BLaER1 treated with 17β-estradiol and CSF1 and Interleukin-3, amounts not matched to agents 10 nM and 100 nM (cell line): ENCODE data around the gene POLA1.

ENCODE experiments used
- H3K27ac ChIP-seq, 11 experiments: shearing (Covaris generic); formaldehyde crosslinking; 2 replicates each; pipeline ENCODE4 v1.8.1; 2022
- H3K27me3 ChIP-seq, 11 experiments: shearing (Covaris generic); formaldehyde crosslinking; 2 replicates each; pipeline ENCODE4 v1.8.1; 2022
- H3K36me3 ChIP-seq, 11 experiments: shearing (Covaris generic); formaldehyde crosslinking; 2 replicates each; pipeline ENCODE4 v1.8.1; 2022
- H3K4me1 ChIP-seq, 10 experiments: shearing (Covaris generic); formaldehyde crosslinking; 2 replicates each; pipeline ENCODE4 v1.8.1; 2022
- H3K4me2 ChIP-seq, 11 experiments: shearing (Covaris generic); formaldehyde crosslinking; 2 replicates each; pipeline ENCODE4 v1.8.1; 2022
- H3K4me3 ChIP-seq, 10 experiments: shearing (Covaris generic); formaldehyde crosslinking; 2 replicates each; pipeline ENCODE4 v1.8.1; 2022
- H3K9ac ChIP-seq, 11 experiments: shearing (Covaris generic); formaldehyde crosslinking; 2 replicates each; pipeline ENCODE4 v1.8.1; 2022
- H3K9me3 ChIP-seq, 11 experiments: shearing (Covaris generic); formaldehyde crosslinking; replicated peaks in 1 of 11; 2 replicates each; pipeline ENCODE4 v1.8.1; 2022
- H4K20me1 ChIP-seq, 11 experiments: shearing (Covaris generic); formaldehyde crosslinking; 2 replicates each; pipeline ENCODE4 v1.8.1; 2022
- Cebpa-rat ChIP-seq, 11 experiments: shearing (Covaris generic); IDR thresholded peaks; 2 replicates each; pipeline ENCODE4 v1.8.1; 2022

The POLA1 gene

GRCh38 chrX:25022499-25023325, 329.0 kb downstream of the POLA1 start:
- Histone ChIP-seq H3K36me3 (no peaks in the 10 kb centered on the region), H3K4me3 (no peak overlapping the region), H3K27me3 (peaks cover 100% of the 10 kb centered on the region in 11 experiments), H3K4me2 (no peak overlapping the region), H3K9me3 (peaks cover 5 to 26% (median 19%) of the 10 kb centered on the region in 11 experiments; a peak in 18 of 22 replicates), H3K9ac (no peak overlapping the region), H4K20me1 (peaks cover 0 to 60% (median 24%) of the 10 kb centered on the region in 11 experiments; a peak in 14 of 22 replicates), H3K27ac (no peak overlapping the region), H3K4me1 (no peaks in the 10 kb centered on the region)
- no peak for TF ChIP-seq Cebpa-rat (IDR thresholded peaks at IDR 0.05)

- H3K27me3 ChIP-seq: peaks cover 94 to 100% (median 100%) of the 10 kb centered on the region in 11 experiments
- TF ChIP-seq Cebpa-rat (IDR thresholded peaks at IDR 0.05): no peak
These were observed 330.2 kb downstream of the POLA1 start for GRCh38 chrX:25023908-25024307.

DNA sequence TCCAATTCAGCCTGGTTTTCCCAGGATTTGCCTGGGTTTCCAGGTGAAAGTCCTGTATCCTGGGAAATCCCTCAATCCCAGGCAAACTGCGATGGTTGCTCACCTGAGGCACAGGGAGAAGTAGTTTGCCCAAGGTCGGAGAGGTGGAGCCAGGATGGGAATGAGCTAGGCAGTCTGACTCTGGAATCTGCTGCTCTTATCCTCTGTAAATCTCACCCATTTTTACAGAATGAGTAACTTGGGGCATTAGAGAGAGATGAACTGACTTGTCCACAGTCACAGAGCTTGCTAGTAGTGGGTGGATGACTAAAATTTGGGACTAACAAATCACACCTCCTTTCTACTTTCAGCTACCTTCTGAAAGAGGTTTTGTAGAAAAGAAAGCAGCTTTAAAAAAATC, 331.9 kb downstream of the POLA1 start:
- Histone ChIP-seq H3K36me3 (no peaks in the 10 kb centered on the region), H3K9ac (no peak overlapping the region), H3K9me3 (peaks cover 5 to 22% (median 15%) of the 10 kb centered on the region in 11 experiments; a peak in 18 of 22 replicates), H4K20me1 (peaks cover 0 to 31% (median 7%) of the 10 kb centered on the region in 11 experiments; a peak in 8 of 22 replicates), H3K4me3 (no peak overlapping the region), H3K4me2 (no peak overlapping the region), H3K27me3 (peaks cover 92 to 100% (median 99%) of the 10 kb centered on the region in 11 experiments), H3K27ac (no peak overlapping the region), H3K4me1 (no peaks in the 10 kb centered on the region)
- no peak for TF ChIP-seq Cebpa-rat (IDR thresholded peaks at IDR 0.05)

More at GRCh38 chrX:25023908-25024307, 330.2 kb downstream of the POLA1 start:
- H3K9me3 ChIP-seq: peaks cover 5 to 26% (median 19%) of the 10 kb centered on the region in 11 experiments; a peak in 18 of 22 replicates
- H4K20me1 ChIP-seq: peaks cover 0 to 48% (median 21%) of the 10 kb centered on the region in 11 experiments; a peak in 13 of 22 replicates
- no peaks in the 10 kb centered on the region for H3K4me1 ChIP-seq
- H3K27ac ChIP-seq: no peak overlapping the region
- no peak overlapping the region for H3K4me2 ChIP-seq
- no peak overlapping the region for H3K4me3 ChIP-seq
- H3K9ac ChIP-seq: no peak overlapping the region
- no peaks in the 10 kb centered on the region for H3K36me3 ChIP-seq

DNA sequence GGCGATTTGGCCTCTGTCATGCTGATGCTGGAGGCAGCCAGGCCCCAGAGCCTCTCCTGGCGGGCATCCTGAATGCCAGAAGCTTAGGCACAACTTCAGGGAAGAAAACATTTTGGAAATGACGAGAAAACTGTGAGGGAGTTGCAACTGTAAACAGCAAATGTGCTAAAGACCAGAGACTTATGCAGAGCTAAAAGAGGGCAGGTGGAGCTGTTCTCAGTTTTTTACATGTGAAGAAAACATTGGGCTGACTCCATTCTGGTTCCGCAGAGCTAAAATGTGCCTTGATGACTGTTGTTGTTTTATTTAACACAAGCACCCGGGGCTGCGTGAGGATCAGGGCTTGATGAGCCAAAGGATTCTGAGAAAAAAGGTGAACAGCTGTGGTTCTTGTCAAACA, 332.9 kb downstream of the POLA1 start:
- Histone ChIP-seq H3K27ac (no peak overlapping the region), H3K9me3 (peaks cover 2 to 13% (median 6%) of the 10 kb centered on the region in 11 experiments; a peak in 16 of 22 replicates), H3K4me1 (no peaks in the 10 kb centered on the region), H3K4me2 (no peak overlapping the region), H4K20me1 (peaks cover 0 to 25% (median 7%) of the 10 kb centered on the region in 11 experiments; a peak in 8 of 22 replicates), H3K4me3 (no peak overlapping the region), H3K27me3 (peaks cover 91 to 100% (median 99%) of the 10 kb centered on the region in 11 experiments), H3K36me3 (no peaks in the 10 kb centered on the region), H3K9ac (no peak overlapping the region)
- no peak for TF ChIP-seq Cebpa-rat (IDR thresholded peaks at IDR 0.05)

DNA sequence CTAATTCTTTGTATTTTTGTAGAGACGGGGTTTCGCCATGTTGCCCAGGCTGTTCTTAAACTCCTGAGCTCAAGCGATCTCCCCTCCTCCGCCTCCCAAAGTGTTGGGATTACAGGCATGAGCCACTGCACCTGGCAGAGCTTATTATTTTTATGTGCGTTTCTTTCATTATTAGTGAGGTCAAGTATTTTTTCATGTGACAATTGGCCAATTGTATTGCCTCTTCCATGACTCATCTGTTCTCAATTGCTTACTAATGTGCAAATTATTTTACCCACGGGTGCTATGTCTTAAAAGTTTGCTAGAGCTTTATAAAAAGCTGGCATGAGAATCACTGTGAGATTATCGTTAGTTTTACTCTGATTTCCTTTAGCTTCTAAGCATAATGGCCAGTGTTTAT, 335.0 kb downstream of the POLA1 start:
- Histone ChIP-seq H3K4me1 (no peaks in the 10 kb centered on the region), H4K20me1 (peaks cover 0 to 18% (median 0%) of the 10 kb centered on the region in 11 experiments; a peak in 4 of 22 replicates), H3K4me3 (no peak overlapping the region), H3K27me3 (peaks cover 87 to 99% (median 98%) of the 10 kb centered on the region in 11 experiments), H3K9ac (no peak overlapping the region), H3K27ac (no peak overlapping the region), H3K4me2 (no peak overlapping the region), H3K9me3 (no peaks in the 10 kb centered on the region), H3K36me3 (no peaks in the 10 kb centered on the region)
- no peak for TF ChIP-seq Cebpa-rat (IDR thresholded peaks at IDR 0.05)

DNA sequence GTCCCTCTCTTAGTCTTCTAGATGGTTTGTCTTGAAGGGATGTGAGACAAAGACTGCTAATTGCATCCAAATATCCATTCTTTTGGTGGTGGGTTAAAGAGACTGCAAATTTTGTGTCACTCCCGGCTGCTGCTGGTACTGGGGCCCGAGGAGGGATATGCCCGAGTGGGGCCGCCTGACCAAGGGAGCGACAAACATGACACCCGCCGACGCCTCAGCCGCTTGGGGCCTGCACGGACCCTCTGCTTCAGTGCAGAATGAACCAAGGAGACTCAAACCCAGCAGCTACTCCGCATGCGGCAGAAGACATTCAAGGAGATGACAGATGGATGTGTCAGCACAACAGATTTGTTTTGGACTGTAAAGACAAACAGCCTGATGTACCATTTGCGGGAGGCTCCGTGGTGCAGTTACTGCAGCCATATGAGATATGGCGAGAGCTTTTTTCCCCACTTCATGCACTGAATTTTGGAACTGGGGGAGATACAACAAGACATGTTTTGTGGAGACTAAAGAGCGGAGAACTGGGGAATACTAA, 335.6 kb downstream of the POLA1 start:
- peaks cover 81 to 98% (median 94%) of the 10 kb centered on the region in 11 experiments for H3K27me3 ChIP-seq
- H4K20me1 ChIP-seq: peaks cover 0 to 13% (median 0%) of the 10 kb centered on the region in 11 experiments; a peak in 3 of 22 replicates
- no peak for TF ChIP-seq Cebpa-rat (IDR thresholded peaks at IDR 0.05)
- H3K4me2 ChIP-seq: no peak overlapping the region
- no peak overlapping the region for H3K9ac ChIP-seq
- H3K27ac ChIP-seq: no peak overlapping the region
- H3K9me3 ChIP-seq: no peaks in the 10 kb centered on the region
- H3K36me3 ChIP-seq: no peaks in the 10 kb centered on the region
- no peaks in the 10 kb centered on the region for H3K4me1 ChIP-seq
- no peak overlapping the region for H3K4me3 ChIP-seq

DNA sequence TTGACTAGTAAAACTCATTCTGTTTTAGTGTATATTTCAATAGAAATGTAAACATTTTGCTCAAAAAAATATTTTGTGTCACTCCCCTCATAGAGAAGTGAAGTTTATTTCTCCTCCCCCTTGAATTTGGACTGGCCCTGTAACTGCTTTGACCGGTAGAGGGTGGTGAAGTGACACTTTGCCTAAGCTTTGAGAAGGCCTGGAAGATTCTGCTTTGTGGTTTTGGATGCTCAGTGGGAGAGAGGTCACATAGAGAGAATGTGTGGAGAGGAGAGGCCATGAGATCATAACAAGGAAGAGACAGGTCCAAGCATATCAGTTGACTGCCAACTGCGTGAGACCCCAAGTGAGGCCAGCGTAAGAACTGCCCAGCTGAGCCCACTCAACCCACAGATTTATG, 341.2 kb downstream of the POLA1 start:
- H3K4me1 ChIP-seq: no peaks in the 10 kb centered on the region
- no peak overlapping the region for H3K27ac ChIP-seq
- no peak overlapping the region for H3K4me3 ChIP-seq
- no peak overlapping the region for H3K9ac ChIP-seq
- no peak for TF ChIP-seq Cebpa-rat (IDR thresholded peaks at IDR 0.05)
- 0 out of 22 replicates have a peak, but pooled peaks cover 0 to 5% (median 0%) of the 10 kb centered on the region in 11 experiments for H4K20me1 ChIP-seq
- H3K36me3 ChIP-seq: no peaks in the 10 kb centered on the region
- peaks cover 59 to 86% (median 79%) of the 10 kb centered on the region in 11 experiments for H3K27me3 ChIP-seq
- H3K9me3 ChIP-seq: peaks cover 0 to 9% (median 0%) of the 10 kb centered on the region in 11 experiments; a peak in 5 of 22 replicates
- no peak overlapping the region for H3K4me2 ChIP-seq

DNA sequence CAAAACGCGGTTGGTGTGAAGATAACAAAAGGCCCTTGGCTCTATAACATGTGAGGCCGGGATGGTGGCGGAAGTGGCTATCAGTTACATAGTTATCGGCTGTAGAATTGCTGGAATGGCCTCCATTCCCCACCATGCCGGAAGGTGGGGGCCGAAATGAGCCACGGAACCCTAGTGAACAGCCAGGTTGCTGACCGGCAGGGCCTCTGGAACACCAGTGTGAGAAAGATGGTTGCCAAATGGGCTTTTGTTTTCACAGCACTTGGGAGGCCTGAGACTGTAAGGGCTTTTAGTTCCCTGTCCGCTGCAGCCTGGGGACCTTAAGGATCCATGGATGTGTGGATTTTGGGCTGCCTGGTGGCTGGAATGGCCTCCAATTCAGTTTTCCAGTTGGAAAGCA, 345.3 kb downstream of the POLA1 start:
- H3K4me2 ChIP-seq: no peak overlapping the region
- H3K36me3 ChIP-seq: no peaks in the 10 kb centered on the region
- H3K9me3 ChIP-seq: peaks cover 0 to 18% (median 0%) of the 10 kb centered on the region in 11 experiments; a peak in 5 of 22 replicates
- H3K27ac ChIP-seq: no peak overlapping the region
- H3K27me3 ChIP-seq: peaks cover 27 to 60% (median 43%) of the 10 kb centered on the region in 11 experiments
- no peak overlapping the region for H3K4me3 ChIP-seq
- H3K9ac ChIP-seq: no peak overlapping the region
- H4K20me1 ChIP-seq: 0 out of 22 replicates have a peak, but pooled peaks cover 0 to 5% (median 0%) of the 10 kb centered on the region in 11 experiments
- TF ChIP-seq Cebpa-rat (IDR thresholded peaks at IDR 0.05): no peak
- H3K4me1 ChIP-seq: peaks cover 0 to 10% (median 0%) of the 10 kb centered on the region in 10 experiments; a peak in 6 of 20 replicates

GRCh38 chrX:25043192-25043591, 349.5 kb downstream of the POLA1 start:
- no peak for TF ChIP-seq Cebpa-rat (IDR thresholded peaks at IDR 0.05)
- Histone ChIP-seq H3K9ac (no peak overlapping the region), H3K36me3 (no peaks in the 10 kb centered on the region), H3K9me3 (peaks cover 0 to 18% (median 0%) of the 10 kb centered on the region in 11 experiments; a peak in 5 of 22 replicates), H3K27ac (no peak overlapping the region), H3K4me3 (no peak overlapping the region), H3K27me3 (peaks cover 3 to 36% (median 11%) of the 10 kb centered on the region in 11 experiments; a peak in 17 of 22 replicates), H4K20me1 (no peaks in the 10 kb centered on the region), H3K4me1 (peaks cover 0 to 15% (median 2%) of the 10 kb centered on the region in 10 experiments; a peak in 11 of 20 replicates), H3K4me2 (peak overlapping the region in 3 of 11 experiments; percentile 4 to 29 (median 23); a peak in 3 of 22 replicates)
